Upper lobe of left lung (tissue), 4 donors: ENCODE results near the gene E2F7.

Experiments used
- POLR2A ChIP-seq, 4 donors: fragments of 450-650 bp; IDR thresholded peaks; one replicate each; pipeline ENCODE4 v1.5.1; 2016 to 2017; ENCODE audit warnings: antibody characterized with exemption in 4 of 4, mild to moderate bottlenecking in 2 of 4
- POLR2AphosphoS5 ChIP-seq, 2 donors: sonication (generic); formaldehyde crosslinking; IDR thresholded peaks; one replicate each; pipeline ENCODE4 v1.5.1; 2017; ENCODE audit warnings: antibody characterized with exemption in 2 of 2
- TF ChIP-seq, protein P1 (sequence below), 6 experiments: fragments of 450-650 bp in 4 of 6; fragments of 200-600 bp in 2 of 6; sonication (generic) in 2 of 6; IDR thresholded peaks; one replicate each; pipeline ENCODE4 v1.5.1; 2016 to 2019; ENCODE audit warnings: antibody characterized with exemption in 6 of 6

DNA sequence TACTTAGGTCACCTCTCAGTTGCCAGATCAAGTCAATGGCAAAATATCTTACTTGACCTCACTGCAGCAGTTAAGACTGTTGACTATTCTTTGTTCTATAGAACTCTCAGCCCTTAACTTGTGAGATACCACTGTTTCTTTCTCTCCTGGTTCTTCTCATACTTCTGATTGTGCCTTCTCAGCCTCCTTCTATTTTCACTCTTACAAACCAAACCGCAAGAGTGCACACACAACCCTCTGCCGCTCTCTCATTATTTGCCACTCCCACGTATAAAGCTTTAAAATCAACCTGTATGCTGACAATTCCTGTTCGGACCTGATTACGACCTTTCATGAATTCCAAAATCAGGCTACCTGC, 4.5 kb downstream of the E2F7 start:
- TF ChIP-seq POLR2A (IDR thresholded peaks at IDR 0.05) = no peak
- TF ChIP-seq, protein P1, sequence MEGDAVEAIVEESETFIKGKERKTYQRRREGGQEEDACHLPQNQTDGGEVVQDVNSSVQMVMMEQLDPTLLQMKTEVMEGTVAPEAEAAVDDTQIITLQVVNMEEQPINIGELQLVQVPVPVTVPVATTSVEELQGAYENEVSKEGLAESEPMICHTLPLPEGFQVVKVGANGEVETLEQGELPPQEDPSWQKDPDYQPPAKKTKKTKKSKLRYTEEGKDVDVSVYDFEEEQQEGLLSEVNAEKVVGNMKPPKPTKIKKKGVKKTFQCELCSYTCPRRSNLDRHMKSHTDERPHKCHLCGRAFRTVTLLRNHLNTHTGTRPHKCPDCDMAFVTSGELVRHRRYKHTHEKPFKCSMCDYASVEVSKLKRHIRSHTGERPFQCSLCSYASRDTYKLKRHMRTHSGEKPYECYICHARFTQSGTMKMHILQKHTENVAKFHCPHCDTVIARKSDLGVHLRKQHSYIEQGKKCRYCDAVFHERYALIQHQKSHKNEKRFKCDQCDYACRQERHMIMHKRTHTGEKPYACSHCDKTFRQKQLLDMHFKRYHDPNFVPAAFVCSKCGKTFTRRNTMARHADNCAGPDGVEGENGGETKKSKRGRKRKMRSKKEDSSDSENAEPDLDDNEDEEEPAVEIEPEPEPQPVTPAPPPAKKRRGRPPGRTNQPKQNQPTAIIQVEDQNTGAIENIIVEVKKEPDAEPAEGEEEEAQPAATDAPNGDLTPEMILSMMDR (IDR thresholded peaks at IDR 0.05) = no peak
- TF ChIP-seq POLR2AphosphoS5 (IDR thresholded peaks at IDR 0.05) = no peak
